Esophagus mucosa (tissue), 1 donor: Measurements from ENCODE around the gene RMC1. TPM values are rescaled to one million over a fixed set of nuclear protein-coding genes. Genes with fewer than 3 reads are reported as not detected.

Source experiments
- total RNA-seq: library from RNA; stranded (reverse); gene quantifications from one replicate; pipeline ENCODE4 v1.2.4, GENCODE V29; 2023
- donor health status: DM: yes; HTN: yes; CAD: no.

The RMC1 gene
- total RNA-seq, 1 donor from 2014 or later = 17.4 TPM

Other genes starting within 250 kb of the RMC1 start
- gene RIOK3, start 50.2 kb upstream of the RMC1 start, total RNA-seq = 119 TPM
- 38.1 TPM for gene NPC1, start 83.0 kb downstream of the RMC1 start, total RNA-seq
- 11.2 TPM for gene ANKRD29, start 159.4 kb downstream of the RMC1 start, total RNA-seq
- gene LAMA3, start 185.9 kb downstream of the RMC1 start, total RNA-seq = 40.1 TPM